T-cell (primary cell): ENCODE measurements around the gene AQP9. TPM values are rescaled to one million over a fixed set of nuclear protein-coding genes. Genes with fewer than 3 reads are reported as not detected.

Experiments used
- ATAC-seq, 4 experiments: fragments of 200-7000 bp in 3 of 4; fragments of 150-1000 bp in 1 of 4; cut with Tn5 transposase; replicated peaks in 1 of 4; 1 replicate in 3 of 4; 2 replicates in 1 of 4; pipeline ENCODE4 v1.10.0; 2021; ENCODE audit warnings: moderate library complexity in 3 of 4, mild to moderate bottlenecking in 2 of 4, moderate number of reproducible peaks in 1 of 4
- CTCF ChIA-PET, 2 donors: fragments of 300-600 bp; sonication (Branson Sonifier 250); formaldehyde crosslinking; loops; one replicate each; lab custom pipeline; 2022; ENCODE audit warnings: antibody characterized with exemption in 2 of 2; lab: Charles Lee
- POLR2A ChIA-PET, 2 donors: fragments of 300-600 bp; sonication (Branson Sonifier 250); formaldehyde crosslinking; loops; one replicate each; lab custom pipeline; 2022; ENCODE audit warnings: antibody characterized with exemption in 2 of 2; lab: Charles Lee
- DNase-seq, 35 experiments: peaks; one replicate each; pipeline versions ENCODE4 v3.0.0 to v3.0.0-alpha.2; 2013 to 2023
- H3K27ac ChIP-seq: one replicate; pipeline ENCODE4 v1.5.1; 2013; ENCODE audit warnings: low read length
- H3K27me3 ChIP-seq, 2 experiments: replicated peaks in 1 of 2; 1 replicate in 1 of 2; 2 replicates in 1 of 2; pipeline versions ENCODE4 v1.6.1 to v1.7.0; 2013; ENCODE audit warnings: low read length in 1 of 2, mixed read lengths in 1 of 2; ENCODE audit not compliant: control insufficient read depth in 2 of 2, insufficient read depth in 2 of 2; ENCODE audit errors: extremely low read depth in 1 of 2
- H3K36me3 ChIP-seq, 2 donors: 1 replicate in 1 of 2; 2 replicates in 1 of 2; pipeline versions ENCODE4 v1.6.1 to v1.7.0; 2013; ENCODE audit warnings: low read length in 1 of 2; ENCODE audit not compliant: control insufficient read depth in 2 of 2, insufficient read depth in 1 of 2; ENCODE audit errors: extremely low read depth in 1 of 2
- H3K4me1 ChIP-seq, 2 experiments: 1 replicate in 1 of 2; 2 replicates in 1 of 2; pipeline versions ENCODE4 v1.6.1 to v1.7.0; 2013; ENCODE audit warnings: low read length in 2 of 2, mixed read lengths in 1 of 2; ENCODE audit not compliant: insufficient read depth in 2 of 2, control insufficient read depth in 1 of 2; ENCODE audit errors: extremely low read depth in 1 of 2
- H3K4me3 ChIP-seq, 2 donors: 1 replicate in 1 of 2; 2 replicates in 1 of 2; pipeline versions ENCODE4 v1.5.1 to v1.7.0; 2013; ENCODE audit warnings: mild to moderate bottlenecking in 2 of 2, low read length in 1 of 2, moderate library complexity in 1 of 2; ENCODE audit not compliant: control insufficient read depth in 1 of 2; ENCODE audit errors: extremely low read depth in 1 of 2
- H3K9me3 ChIP-seq: 2 replicates; pipeline ENCODE4 v1.7.0; 2013
- H3K27ac Mint-ChIP-seq, 2 donors: one replicate each; pipeline ENCODE4 v1.8.0; 2020 to 2021; ENCODE audit warnings: mild to moderate bottlenecking in 2 of 2, mixed read lengths in 2 of 2
- H3K27me3 Mint-ChIP-seq, 2 donors: one replicate each; pipeline ENCODE4 v1.8.0; 2021 to 2022; ENCODE audit warnings: mixed read lengths in 2 of 2
- H3K36me3 Mint-ChIP-seq: one replicate; pipeline ENCODE4 v1.8.0; 2021; ENCODE audit warnings: mixed read lengths
- H3K4me1 Mint-ChIP-seq, 3 donors: one replicate each; pipeline ENCODE4 v1.8.0; 2020 to 2022; ENCODE audit warnings: mixed read lengths in 3 of 3, mild to moderate bottlenecking in 1 of 3
- H3K4me3 Mint-ChIP-seq, 3 donors: one replicate each; pipeline ENCODE4 v1.8.0; 2020 to 2022; ENCODE audit warnings: mild to moderate bottlenecking in 3 of 3, mixed read lengths in 3 of 3, moderate library complexity in 3 of 3
- H3K9me3 Mint-ChIP-seq, 3 donors: one replicate each; pipeline ENCODE4 v1.8.0; 2020 to 2022; ENCODE audit warnings: mixed read lengths in 3 of 3
- WGBS: methylation state at CpG from one replicate; pipeline ENCODE4 v1.1.5; 2013; ENCODE audit warnings: missing lambda C conversion rate; ENCODE audit not compliant: insufficient coverage; 5-methylcytosine and 5-hydroxymethylcytosine counted together
- total RNA-seq, 35 experiments: library from RNA in 6 of 35; stranded (reverse) in 6 of 35; fragments of 120-200 nt in 1 of 35; gene quantifications; one replicate each; pipeline versions ENCODE4 v1.2.1 to v1.2.4 and lab custom pipeline; 2013 to 2026

The AQP9 gene
- total RNA-seq, 5 donors from 2014 or later (not counting 1 experiment from before 2014, with no cell fraction given) = 0.09 to 0.23 TPM; not detected in 3

- ChIA-PET CTCF (no interaction called here), POLR2A (no interaction called here)
- no peaks in the 10 kb centered on the region for H3K36me3 ChIP-seq
- no peaks in the 10 kb centered on the region for H3K9me3 Mint-ChIP-seq
- no peak overlapping the region for H3K4me3 ChIP-seq
- H3K4me3 Mint-ChIP-seq = no peak overlapping the region
- H3K9me3 ChIP-seq = no peaks in the 10 kb centered on the region
- peaks cover 10 to 13% of the 10 kb centered on the region in 2 donors for H3K27me3 Mint-ChIP-seq
- 80% methylated on average over 1 of the region's 4 CpGs for WGBS
- DNase-seq (no peak), ATAC-seq (no peak)
- no peaks in the 10 kb centered on the region for H3K4me1 Mint-ChIP-seq
- no peak overlapping the region for H3K27ac ChIP-seq
- no peaks in the 10 kb centered on the region for H3K4me1 ChIP-seq
- no peak overlapping the region for H3K27ac Mint-ChIP-seq
- no peaks in the 10 kb centered on the region for H3K27me3 ChIP-seq
- H3K36me3 Mint-ChIP-seq = no peaks in the 10 kb centered on the region
These were observed 10.7 kb downstream of the AQP9 start for GRCh38 chr15:58148633-58149445.

DNA sequence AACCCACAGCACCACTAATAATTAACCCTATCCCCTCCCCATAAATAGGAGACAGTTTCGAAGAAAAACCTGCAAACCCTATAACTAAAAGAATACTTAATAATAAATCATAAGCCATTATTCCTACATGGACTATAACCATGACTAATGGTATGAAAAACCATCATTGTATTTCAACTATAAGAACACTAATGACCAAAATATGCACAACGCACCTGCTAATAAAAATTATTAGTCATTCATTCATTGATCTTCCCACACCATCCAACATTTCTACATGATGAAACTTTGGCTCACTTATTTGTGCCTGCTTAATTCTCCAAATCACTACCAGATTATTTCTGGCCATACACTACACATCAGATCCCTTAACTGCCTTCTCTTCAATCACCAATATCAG, 16.6 kb downstream of the AQP9 start:
- no peak overlapping the region for H3K27ac Mint-ChIP-seq
- WGBS = 100% methylated on average over 1 of the region's 2 CpGs
- POLR2A ChIA-PET = no interaction called here

GRCh38 chr15:58159827-58160386, 21.7 kb downstream of the AQP9 start:
- Mint-ChIP-seq H3K9me3 (no peaks in the 10 kb centered on the region), H3K27me3 (peaks cover 33 to 47% of the 10 kb centered on the region in 2 donors), H3K27ac (no peak overlapping the region), H3K4me1 (no peaks in the 10 kb centered on the region), H3K36me3 (no peaks in the 10 kb centered on the region), H3K4me3 (no peak overlapping the region)
- CTCF ChIA-PET = no interaction called here
- 44% methylated on average over 1 of the region's 6 CpGs for WGBS
- H3K4me3 ChIP-seq = no peak overlapping the region
- no peak overlapping the region for H3K27ac ChIP-seq
- H3K4me1 ChIP-seq = no peaks in the 10 kb centered on the region
- ATAC-seq (no peak), DNase-seq (no peak)
- POLR2A ChIA-PET = no interaction called here
- no peaks in the 10 kb centered on the region for H3K36me3 ChIP-seq
- peaks cover 0 to 5% of the 10 kb centered on the region in 2 experiments for H3K27me3 ChIP-seq
- H3K9me3 ChIP-seq = no peaks in the 10 kb centered on the region

More for the DNA sequence above, 16.6 kb downstream of the AQP9 start:
- Mint-ChIP-seq H3K9me3 (no peaks in the 10 kb centered on the region), H3K27me3 (peaks cover 6 to 13% of the 10 kb centered on the region in 2 donors), H3K36me3 (no peaks in the 10 kb centered on the region), H3K4me3 (no peak overlapping the region), H3K4me1 (no peaks in the 10 kb centered on the region)
- CTCF ChIA-PET = interaction anchor here in 1 of 2 donors (0.6 kb wide), 1 partner anchor 191 kb away, joined by 3 read pairs; no protein-coding TSS in a partner anchor
- ATAC-seq = no peak
- Histone ChIP-seq H3K4me1 (no peaks in the 10 kb centered on the region), H3K27me3 (no peaks in the 10 kb centered on the region), H3K36me3 (no peaks in the 10 kb centered on the region), H3K4me3 (no peak overlapping the region), H3K9me3 (no peaks in the 10 kb centered on the region), H3K27ac (no peak overlapping the region)
- no peak for DNase-seq

DNA sequence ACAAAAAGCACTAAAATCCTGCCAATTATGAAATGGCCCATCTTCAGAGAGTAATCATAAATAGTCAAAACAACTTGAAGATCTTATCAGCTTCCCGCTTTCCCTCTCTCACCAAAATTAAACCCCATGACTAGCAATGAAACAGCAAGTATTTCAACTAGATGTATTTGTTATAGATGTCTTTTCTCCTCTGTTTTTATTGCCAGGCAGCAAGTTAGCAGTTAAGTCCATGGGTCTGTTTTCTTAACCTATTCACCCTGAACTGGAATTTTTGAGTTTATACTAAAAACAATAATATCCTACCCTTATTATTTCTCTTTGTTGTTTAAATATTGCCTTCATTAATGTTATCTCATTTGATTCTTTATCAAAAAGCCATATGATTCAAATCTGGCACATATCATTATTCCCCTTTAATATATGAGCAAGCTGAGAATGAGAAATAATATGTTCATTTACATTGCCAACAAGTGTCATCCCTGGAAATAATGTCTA, 23.3 kb downstream of the AQP9 start:
- Histone ChIP-seq H3K4me1 (no peaks in the 10 kb centered on the region), H3K4me3 (no peak overlapping the region), H3K27me3 (peaks cover 4 to 5% of the 10 kb centered on the region in 2 experiments), H3K9me3 (no peaks in the 10 kb centered on the region), H3K36me3 (no peaks in the 10 kb centered on the region), H3K27ac (no peak overlapping the region)
- H3K36me3 Mint-ChIP-seq = no peaks in the 10 kb centered on the region
- WGBS = no CpG with 5 or more reads among the region's 1 CpG
- no peaks in the 10 kb centered on the region for H3K4me1 Mint-ChIP-seq
- ATAC-seq (no peak), DNase-seq (no peak)
- peaks cover 33 to 55% of the 10 kb centered on the region in 2 donors for H3K27me3 Mint-ChIP-seq
- no peaks in the 10 kb centered on the region for H3K9me3 Mint-ChIP-seq
- H3K27ac Mint-ChIP-seq = no peak overlapping the region
- ChIA-PET CTCF (no interaction called here), POLR2A (no interaction called here)
- H3K4me3 Mint-ChIP-seq = no peak overlapping the region

DNA sequence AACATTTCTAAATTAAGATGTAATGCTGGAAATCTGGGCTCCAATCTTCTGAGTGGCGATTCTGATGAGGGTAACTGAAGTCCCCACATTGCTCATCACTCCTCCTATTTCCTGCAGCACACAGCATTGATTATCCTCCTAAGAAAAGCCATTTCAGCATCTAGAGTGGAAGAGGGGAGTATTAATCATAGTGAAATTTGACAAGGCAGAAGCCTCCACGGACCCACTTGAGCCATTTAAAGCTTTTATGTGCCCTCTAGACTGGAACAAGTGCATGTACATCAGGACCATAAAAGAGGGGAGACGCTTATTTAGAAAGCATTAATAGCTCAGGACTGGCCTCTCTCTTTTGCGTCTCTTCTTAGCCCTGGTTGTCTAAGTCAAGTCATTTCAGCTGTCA, 25.8 kb downstream of the AQP9 start:
- no peaks in the 10 kb centered on the region for H3K4me1 ChIP-seq
- no peaks in the 10 kb centered on the region for H3K9me3 Mint-ChIP-seq
- H3K4me3 ChIP-seq = no peak overlapping the region
- 9% methylated on average over 1 of the region's 4 CpGs for WGBS
- no peaks in the 10 kb centered on the region for H3K9me3 ChIP-seq
- no peak overlapping the region for H3K27ac ChIP-seq
- ATAC-seq = no peak
- H3K4me1 Mint-ChIP-seq = no peaks in the 10 kb centered on the region
- H3K36me3 Mint-ChIP-seq = no peaks in the 10 kb centered on the region
- no peak overlapping the region for H3K4me3 Mint-ChIP-seq
- ChIA-PET POLR2A (no interaction called here), CTCF (no interaction called here)
- DNase-seq = no peak
- H3K36me3 ChIP-seq = no peaks in the 10 kb centered on the region
- peaks cover 4 to 7% of the 10 kb centered on the region in 2 experiments for H3K27me3 ChIP-seq
- H3K27ac Mint-ChIP-seq = no peak overlapping the region
- H3K27me3 Mint-ChIP-seq = peaks cover 34 to 60% of the 10 kb centered on the region in 2 donors

DNA sequence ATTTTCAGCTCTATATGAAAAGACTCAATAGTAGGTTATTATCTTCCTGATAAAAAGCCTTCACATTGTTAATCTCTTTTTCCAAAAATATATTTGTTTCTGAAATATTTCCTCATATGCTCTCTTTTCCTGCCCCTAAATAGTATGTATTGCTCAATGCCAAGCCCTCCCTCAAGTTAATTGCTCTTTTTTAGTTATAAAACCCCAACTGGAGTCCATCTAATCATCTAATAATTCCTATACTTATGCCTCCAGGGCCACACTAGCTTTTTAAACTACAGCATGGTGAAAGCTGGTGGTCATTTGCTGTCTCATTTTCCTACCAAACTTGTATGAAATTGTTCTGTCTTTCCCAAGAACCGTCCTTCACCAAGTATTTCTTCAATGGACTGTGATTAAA, 26.7 kb downstream of the AQP9 start:
- no peaks in the 10 kb centered on the region for H3K9me3 ChIP-seq
- Mint-ChIP-seq H3K4me1 (no peaks in the 10 kb centered on the region), H3K27ac (no peak overlapping the region), H3K9me3 (no peaks in the 10 kb centered on the region), H3K27me3 (peaks cover 31 to 52% of the 10 kb centered on the region in 2 donors), H3K4me3 (no peak overlapping the region), H3K36me3 (no peaks in the 10 kb centered on the region)
- peaks cover 4 to 7% of the 10 kb centered on the region in 2 experiments for H3K27me3 ChIP-seq
- POLR2A ChIA-PET = no interaction called here
- H3K4me1 ChIP-seq = no peaks in the 10 kb centered on the region
- WGBS = no CpG with 5 or more reads among the region's 1 CpG
- H3K27ac ChIP-seq = no peak overlapping the region
- H3K4me3 ChIP-seq = no peak overlapping the region
- CTCF ChIA-PET = no interaction called here
- DNase-seq (no peak), ATAC-seq (no peak)
- H3K36me3 ChIP-seq = no peaks in the 10 kb centered on the region
